WERI-Rb-1 (cell line): Measurements from ENCODE around the gene UBE3C.
"Not testable (repeated sequence)": the region's sequence is repeated elsewhere in the genome, so short reads cannot be mapped to it uniquely, and the experiment has no call there.

Source experiments
- DNase-seq: peaks from one replicate; pipeline ENCODE4 v3.0.0-alpha.2; 2020
- H3K27ac ChIP-seq: fragments of 250-450 bp; sonication (Bioruptor Pico); 2 replicates; pipeline ENCODE4 v1.5.1; 2020; ENCODE audit warnings: mild to moderate bottlenecking, moderate library complexity
- H3K27me3 ChIP-seq: fragments of 250-450 bp; sonication (Bioruptor Pico); 2 replicates; pipeline ENCODE4 v1.5.1; 2021; ENCODE audit warnings: mild to moderate bottlenecking, low read depth, moderate library complexity; ENCODE audit not compliant: insufficient read depth, severe bottlenecking
- H3K36me3 ChIP-seq: fragments of 250-450 bp; sonication (Bioruptor Pico); 2 replicates; pipeline ENCODE4 v1.5.1; 2020; ENCODE audit warnings: mild to moderate bottlenecking, moderate library complexity
- H3K4me3 ChIP-seq: 2 replicates; pipeline ENCODE4 v1.5.1; 2011; ENCODE audit warnings: low read depth, mild to moderate bottlenecking, control low read depth, low read length
- H3K9me3 ChIP-seq: fragments of 250-450 bp; sonication (Bioruptor Pico); 2 replicates; pipeline ENCODE4 v1.5.1; 2021; ENCODE audit warnings: mild to moderate bottlenecking, moderate library complexity; ENCODE audit not compliant: severe bottlenecking
- TF ChIP-seq, protein P1 (sequence below): IDR thresholded peaks from 2 replicates; pipeline ENCODE4 v1.5.1; 2011; ENCODE audit warnings: low read depth, mild to moderate bottlenecking, control low read depth, inconsistent platforms, low read length

Gene UBE3C

DNA sequence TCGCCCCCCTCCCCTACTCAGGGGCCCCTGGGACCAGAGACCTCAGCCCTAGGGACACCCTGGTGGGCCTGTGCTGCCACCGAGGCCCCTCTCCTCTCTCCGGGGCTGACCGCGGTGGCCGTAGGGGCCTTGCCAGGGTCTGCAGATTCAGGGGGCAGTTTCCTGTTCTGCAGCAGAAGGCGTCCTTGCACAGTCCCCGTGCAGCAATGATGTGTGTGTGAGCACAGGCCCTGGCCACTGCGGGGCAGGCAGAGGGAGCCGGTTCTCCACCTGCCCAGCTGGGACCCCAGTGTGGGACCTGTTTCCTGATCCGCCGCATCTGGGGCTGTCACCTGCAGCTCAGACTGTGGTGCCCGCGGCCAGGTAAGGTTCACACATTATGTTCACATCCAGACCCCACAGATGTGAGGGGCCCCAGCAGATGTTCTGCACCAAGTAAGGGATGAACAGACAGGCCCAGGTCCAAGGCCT, 137.4 kb downstream of the UBE3C start:
- TF ChIP-seq, protein P1, sequence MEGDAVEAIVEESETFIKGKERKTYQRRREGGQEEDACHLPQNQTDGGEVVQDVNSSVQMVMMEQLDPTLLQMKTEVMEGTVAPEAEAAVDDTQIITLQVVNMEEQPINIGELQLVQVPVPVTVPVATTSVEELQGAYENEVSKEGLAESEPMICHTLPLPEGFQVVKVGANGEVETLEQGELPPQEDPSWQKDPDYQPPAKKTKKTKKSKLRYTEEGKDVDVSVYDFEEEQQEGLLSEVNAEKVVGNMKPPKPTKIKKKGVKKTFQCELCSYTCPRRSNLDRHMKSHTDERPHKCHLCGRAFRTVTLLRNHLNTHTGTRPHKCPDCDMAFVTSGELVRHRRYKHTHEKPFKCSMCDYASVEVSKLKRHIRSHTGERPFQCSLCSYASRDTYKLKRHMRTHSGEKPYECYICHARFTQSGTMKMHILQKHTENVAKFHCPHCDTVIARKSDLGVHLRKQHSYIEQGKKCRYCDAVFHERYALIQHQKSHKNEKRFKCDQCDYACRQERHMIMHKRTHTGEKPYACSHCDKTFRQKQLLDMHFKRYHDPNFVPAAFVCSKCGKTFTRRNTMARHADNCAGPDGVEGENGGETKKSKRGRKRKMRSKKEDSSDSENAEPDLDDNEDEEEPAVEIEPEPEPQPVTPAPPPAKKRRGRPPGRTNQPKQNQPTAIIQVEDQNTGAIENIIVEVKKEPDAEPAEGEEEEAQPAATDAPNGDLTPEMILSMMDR, result 0 out of 2 replicates have a peak, but pooled peaks have one; percentile 14
- Histone ChIP-seq H3K27me3 (no peaks in the 10 kb centered on the region), H3K27ac (no peak overlapping the region), H3K4me3 (no peak overlapping the region), H3K36me3 (peaks cover 3% of the 10 kb centered on the region; the same call in 1 of the 2 replicates), H3K9me3 (no peaks in the 10 kb centered on the region)
- no peak for DNase-seq

DNA sequence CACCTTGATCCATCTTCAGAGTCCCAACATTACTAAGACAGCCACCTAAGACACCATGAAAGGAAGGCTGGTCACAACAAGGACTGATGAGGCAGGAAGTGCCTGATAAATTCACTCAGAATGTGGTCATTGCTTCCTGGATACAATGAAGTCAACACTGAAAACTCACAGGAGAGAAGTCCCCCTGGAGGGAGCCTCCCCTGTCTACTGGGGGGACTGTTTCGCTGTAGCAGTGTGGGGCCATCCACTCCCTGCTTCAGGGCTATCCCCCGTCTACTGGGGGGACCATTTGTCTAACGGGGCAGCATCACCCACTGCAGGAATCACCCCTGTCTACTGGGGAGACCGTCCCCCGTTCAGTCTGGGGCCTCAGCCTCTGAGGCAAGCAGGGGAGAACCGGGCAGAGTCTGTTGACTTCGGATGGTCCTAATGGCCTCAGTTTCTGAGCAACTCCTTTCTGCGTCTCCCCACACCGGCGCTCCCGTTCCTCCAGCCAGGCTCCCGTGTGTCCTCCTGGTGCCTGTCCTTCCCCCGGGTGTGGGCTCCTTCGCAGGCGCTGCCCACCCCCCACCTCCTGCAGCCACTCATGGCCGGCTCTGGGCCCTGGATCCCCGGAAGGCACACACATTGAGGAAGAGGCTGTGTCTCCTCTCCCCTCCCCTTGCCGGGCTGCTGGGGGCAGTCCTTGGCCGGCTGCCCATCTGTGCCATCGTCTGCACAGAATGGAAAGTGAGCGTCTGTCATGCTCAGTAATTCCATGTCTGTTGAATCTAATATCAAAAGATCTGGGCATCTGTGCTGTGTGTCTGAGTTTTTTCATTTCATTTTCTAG, 138.2 kb downstream of the UBE3C start:
- Histone ChIP-seq H3K27ac (no peak overlapping the region), H3K9me3 (no peaks in the 10 kb centered on the region), H3K27me3 (no peaks in the 10 kb centered on the region), H3K36me3 (no peaks in the 10 kb centered on the region), H3K4me3 (no peak overlapping the region)
- TF ChIP-seq, protein P1, result no peak
- DNase-seq, result no peak

DNA sequence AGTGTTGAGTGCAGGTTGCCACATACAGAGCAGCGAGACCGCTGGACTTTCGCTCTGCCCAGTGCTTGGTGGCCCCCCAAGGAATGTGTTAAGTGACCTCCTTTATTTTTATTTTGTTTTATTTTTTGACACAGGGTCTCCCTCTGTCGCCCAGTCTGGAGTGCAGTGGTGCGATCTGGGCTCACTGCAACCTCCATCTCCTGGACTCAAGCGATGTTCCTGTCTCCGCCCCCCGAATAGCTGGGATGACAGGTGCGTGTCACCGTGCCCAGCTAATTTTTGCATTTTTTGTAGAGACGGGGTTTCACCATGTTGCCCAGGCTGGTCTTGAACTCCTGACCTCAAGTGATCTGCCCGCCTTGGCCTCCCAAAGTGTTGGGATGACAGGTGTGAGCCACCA, 138.8 kb downstream of the UBE3C start:
- not testable (repeated sequence) for DNase-seq, H3K9me3 ChIP-seq, H3K4me3 ChIP-seq, H3K27ac ChIP-seq, H3K36me3 ChIP-seq, H3K27me3 ChIP-seq

DNA sequence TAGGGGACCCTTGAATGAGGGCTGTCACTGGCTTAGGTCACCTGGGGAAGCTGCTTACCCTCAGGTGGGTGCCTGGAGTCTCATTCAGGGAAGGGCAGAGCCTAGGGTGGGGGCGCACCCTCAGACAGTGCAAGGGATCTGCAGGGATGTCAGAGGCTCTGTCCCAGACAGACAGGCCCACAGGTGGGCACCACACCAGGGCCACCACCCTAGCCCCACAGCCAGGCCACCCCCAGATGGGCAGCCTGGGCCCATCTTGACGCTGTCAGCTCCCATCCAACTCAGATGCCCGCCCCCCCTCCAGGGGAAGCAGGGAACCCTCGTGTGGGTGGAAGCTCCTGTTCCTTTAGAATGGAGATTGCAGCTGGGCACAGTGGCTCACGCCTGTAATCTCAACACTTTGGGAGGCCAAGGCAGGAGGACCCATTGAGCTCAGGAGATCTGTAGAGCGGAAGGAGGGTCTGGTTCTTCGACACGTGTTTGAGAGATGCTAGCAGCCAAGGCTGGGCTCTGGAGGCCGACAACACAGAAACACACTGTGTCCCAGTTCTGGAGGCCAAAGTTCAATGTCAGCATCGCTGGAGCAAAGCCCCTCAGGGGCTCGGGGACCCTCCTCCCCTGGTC, 139.6 kb downstream of the UBE3C start:
- Histone ChIP-seq H3K9me3 (no peaks in the 10 kb centered on the region), H3K27me3 (no peaks in the 10 kb centered on the region), H3K4me3 (no peak overlapping the region), H3K27ac (no peak overlapping the region), H3K36me3 (no peaks in the 10 kb centered on the region)
- no peak for DNase-seq
- TF ChIP-seq, protein P1, result no peak

DNA sequence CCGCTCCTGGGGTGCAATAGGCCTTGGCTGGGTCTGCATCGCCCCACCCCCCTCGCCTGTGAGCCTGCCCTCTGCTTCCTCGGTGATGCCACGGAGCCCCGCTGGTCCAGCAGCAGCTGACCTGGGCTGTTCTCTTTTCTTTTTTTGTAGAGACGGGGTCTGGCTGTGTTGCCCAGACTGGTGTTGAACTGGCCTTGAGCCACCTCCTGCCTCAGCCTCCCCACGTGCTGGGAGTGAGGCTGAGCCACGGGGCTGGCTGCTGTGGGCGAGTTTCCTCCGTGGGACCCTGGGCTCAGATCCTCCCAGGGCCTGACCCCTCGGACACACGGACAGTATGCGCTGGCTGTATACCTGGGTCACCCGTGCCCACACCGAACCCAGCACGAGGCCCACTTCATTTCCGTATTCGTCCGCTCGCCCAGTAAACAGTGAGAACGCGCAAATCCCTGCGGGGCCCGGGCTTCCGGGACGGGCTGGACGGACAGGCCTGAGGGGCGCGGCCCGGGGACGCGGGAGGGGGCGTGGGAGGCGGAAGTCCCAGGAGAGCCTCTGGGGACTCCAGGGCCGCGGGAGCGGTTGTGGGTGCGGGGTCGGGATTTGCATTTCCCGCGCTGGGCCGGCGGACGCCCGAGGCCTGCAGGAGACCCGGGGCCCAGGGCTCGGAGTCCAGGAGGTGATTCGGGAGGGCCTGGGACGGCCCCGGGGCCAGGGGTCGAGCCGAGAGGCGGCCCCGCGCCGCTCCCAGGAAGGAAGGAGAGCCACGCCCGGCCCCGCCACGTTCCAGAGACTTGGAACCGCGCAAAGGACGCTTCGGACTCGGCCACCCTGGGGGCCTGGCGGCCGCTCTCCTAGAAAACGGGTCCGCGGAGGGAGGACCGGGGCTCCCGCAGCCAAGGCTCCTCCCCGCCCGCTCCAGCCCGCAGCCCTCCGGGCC, 140.3 kb downstream of the UBE3C start:
- H3K9me3 ChIP-seq, result no peaks in the 10 kb centered on the region
- H3K36me3 ChIP-seq, result no peaks in the 10 kb centered on the region
- no peak overlapping the region for H3K4me3 ChIP-seq
- no peak overlapping the region for H3K27ac ChIP-seq
- DNase-seq, result no peak
- TF ChIP-seq, protein P1, result no peak
- H3K27me3 ChIP-seq, result no peaks in the 10 kb centered on the region
